Immature natural killer cell (primary cell): Measurements from ENCODE around the gene PRMT7. TPM values are rescaled to one million over a fixed set of nuclear protein-coding genes. Genes with fewer than 3 reads are reported as not detected.

Experiments used
- DNase-seq, 3 donors: peaks; one replicate each; pipeline ENCODE4 v3.0.0; 2022; ENCODE audit warnings: mixed read lengths in 1 of 3
- H3K27ac Mint-ChIP-seq, 6 donors: one replicate each; pipeline ENCODE4 v1.8.0; 2020; ENCODE audit warnings: mixed read lengths in 6 of 6, mild to moderate bottlenecking in 5 of 6, inconsistent platforms in 4 of 6, moderate library complexity in 3 of 6
- H3K27me3 Mint-ChIP-seq, 3 donors: one replicate each; pipeline ENCODE4 v1.8.0; 2020 to 2021; ENCODE audit warnings: low read depth in 3 of 3, mild to moderate bottlenecking in 3 of 3, mixed read lengths in 3 of 3, moderate library complexity in 3 of 3, inconsistent platforms in 1 of 3
- H3K36me3 Mint-ChIP-seq, 3 donors: one replicate each; pipeline ENCODE4 v1.8.0; 2020; ENCODE audit warnings: mixed read lengths in 3 of 3, inconsistent platforms in 2 of 3, mild to moderate bottlenecking in 2 of 3
- H3K4me1 Mint-ChIP-seq, 2 donors: one replicate each; pipeline ENCODE4 v1.8.0; 2020; ENCODE audit warnings: inconsistent platforms in 2 of 2, mild to moderate bottlenecking in 2 of 2, mixed read lengths in 2 of 2, moderate library complexity in 1 of 2
- H3K4me3 Mint-ChIP-seq, 5 donors: one replicate each; pipeline ENCODE4 v1.8.0; 2020; ENCODE audit warnings: mild to moderate bottlenecking in 5 of 5, mixed read lengths in 5 of 5, inconsistent platforms in 3 of 5, moderate library complexity in 3 of 5
- H3K9me3 Mint-ChIP-seq, 6 donors: one replicate each; pipeline ENCODE4 v1.8.0; 2020; ENCODE audit warnings: mild to moderate bottlenecking in 6 of 6, mixed read lengths in 6 of 6, inconsistent platforms in 4 of 6, moderate library complexity in 3 of 6
- polyA plus RNA-seq, 3 donors: library from polyadenylated mRNA; unstranded; fragments of 300-500 nt; fragmentation: Illumina TruSeq; gene quantifications; one replicate each; pipeline ENCODE4 v1.2.3, GENCODE V29; 2021

The PRMT7 gene
- polyA plus RNA-seq, 3 donors from 2014 or later, result 30.8 to 51.8 (median 44.2) TPM

- Mint-ChIP-seq H3K9me3 (no peaks in the 10 kb centered on the region), H3K4me1 (peaks cover 34 to 36% of the 10 kb centered on the region in 2 donors), H3K4me3 (no peak overlapping the region), H3K36me3 (peaks cover 0 to 11% (median 7%) of the 10 kb centered on the region in 3 donors), H3K27me3 (peaks cover 0 to 8% (median 4%) of the 10 kb centered on the region in 3 donors), H3K27ac (no peak overlapping the region)
- no peak for DNase-seq
These were observed 48.8 kb downstream of the PRMT7 start for GRCh38 chr16:68359398-68360191.

DNA sequence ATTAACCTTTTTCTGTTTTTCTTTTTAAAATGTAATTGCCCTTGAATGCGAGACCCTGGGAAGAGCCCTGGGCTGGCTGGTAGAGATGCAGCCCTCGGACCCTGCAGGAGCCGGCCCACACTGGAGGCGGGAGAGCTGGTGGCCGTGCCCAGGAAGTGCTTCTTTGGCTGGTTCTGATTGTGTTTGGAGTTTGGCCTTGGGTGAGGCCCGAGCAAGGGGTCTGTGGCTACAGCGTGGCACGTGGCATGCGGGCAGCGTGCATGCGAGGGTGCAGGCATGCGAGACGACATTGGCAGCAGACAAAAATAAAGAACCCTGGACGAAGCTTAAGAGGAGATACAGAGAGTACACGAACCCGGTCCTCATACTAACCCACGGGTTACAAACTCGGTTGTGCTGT, 49.7 kb downstream of the PRMT7 start:
- Mint-ChIP-seq H3K36me3 (peaks cover 0 to 4% (median 4%) of the 10 kb centered on the region in 3 donors), H3K4me1 (peaks cover 28 to 30% of the 10 kb centered on the region in 2 donors), H3K9me3 (no peaks in the 10 kb centered on the region), H3K27ac (peak overlapping the region in 2 of 6 donors; percentile 28 to 55), H3K4me3 (no peak overlapping the region), H3K27me3 (peaks cover 0 to 7% (median 4%) of the 10 kb centered on the region in 3 donors)
- DNase-seq, result no peak

DNA sequence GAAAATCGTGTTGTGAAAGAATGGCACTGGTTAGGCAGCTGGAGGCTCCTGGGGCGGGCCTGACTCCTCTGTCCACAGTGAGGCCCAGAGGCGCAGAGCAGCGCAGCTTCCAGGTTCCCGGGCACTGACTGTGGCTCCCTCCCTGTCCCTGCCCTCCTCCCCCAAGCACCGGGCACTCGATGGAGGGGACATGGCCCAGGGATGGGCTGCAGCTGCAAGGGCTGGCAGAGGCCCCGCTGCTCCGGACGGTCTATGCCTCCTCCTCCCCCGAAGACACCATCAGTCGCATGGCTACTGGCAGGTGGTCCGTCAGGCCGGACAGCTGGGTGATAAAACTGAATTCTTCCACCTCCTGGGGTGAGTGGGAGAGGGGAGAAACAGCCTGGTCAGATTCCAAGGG, 50.1 kb downstream of the PRMT7 start:
- Mint-ChIP-seq H3K4me1 (peaks cover 24 to 26% of the 10 kb centered on the region in 2 donors), H3K9me3 (no peaks in the 10 kb centered on the region), H3K4me3 (no peak overlapping the region), H3K36me3 (peaks cover 0 to 4% (median 4%) of the 10 kb centered on the region in 3 donors), H3K27ac (no peak overlapping the region), H3K27me3 (peaks cover 0 to 7% (median 4%) of the 10 kb centered on the region in 3 donors)
- no peak for DNase-seq

DNA sequence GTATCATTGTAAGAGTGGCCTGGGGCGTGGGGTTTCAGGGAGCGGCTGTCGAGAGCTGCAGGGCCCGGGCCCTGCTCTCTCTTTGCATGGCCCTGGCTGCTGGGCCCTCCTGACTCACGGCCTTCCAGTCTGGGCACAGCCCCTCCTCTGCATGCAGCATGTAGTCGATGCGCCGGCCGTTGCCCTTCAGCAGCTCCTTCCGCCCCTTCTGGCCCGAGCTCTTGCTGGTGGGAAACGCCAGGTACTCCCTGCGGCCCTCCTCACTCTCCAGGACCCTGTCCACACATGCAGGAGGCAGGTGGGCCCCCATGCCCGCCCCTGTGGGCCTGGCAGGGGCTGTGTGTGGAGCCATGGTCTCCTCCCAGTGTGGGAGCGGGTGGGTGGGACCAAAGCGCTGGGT, 50.7 kb downstream of the PRMT7 start:
- H3K36me3 Mint-ChIP-seq, result peaks cover 0 to 4% (median 4%) of the 10 kb centered on the region in 3 donors
- no peak overlapping the region for H3K27ac Mint-ChIP-seq
- peaks cover 0 to 5% (median 2%) of the 10 kb centered on the region in 3 donors for H3K27me3 Mint-ChIP-seq
- no peak for DNase-seq
- H3K4me3 Mint-ChIP-seq, result no peak overlapping the region
- no peaks in the 10 kb centered on the region for H3K9me3 Mint-ChIP-seq
- peaks cover 20 to 22% of the 10 kb centered on the region in 2 donors for H3K4me1 Mint-ChIP-seq

DNA sequence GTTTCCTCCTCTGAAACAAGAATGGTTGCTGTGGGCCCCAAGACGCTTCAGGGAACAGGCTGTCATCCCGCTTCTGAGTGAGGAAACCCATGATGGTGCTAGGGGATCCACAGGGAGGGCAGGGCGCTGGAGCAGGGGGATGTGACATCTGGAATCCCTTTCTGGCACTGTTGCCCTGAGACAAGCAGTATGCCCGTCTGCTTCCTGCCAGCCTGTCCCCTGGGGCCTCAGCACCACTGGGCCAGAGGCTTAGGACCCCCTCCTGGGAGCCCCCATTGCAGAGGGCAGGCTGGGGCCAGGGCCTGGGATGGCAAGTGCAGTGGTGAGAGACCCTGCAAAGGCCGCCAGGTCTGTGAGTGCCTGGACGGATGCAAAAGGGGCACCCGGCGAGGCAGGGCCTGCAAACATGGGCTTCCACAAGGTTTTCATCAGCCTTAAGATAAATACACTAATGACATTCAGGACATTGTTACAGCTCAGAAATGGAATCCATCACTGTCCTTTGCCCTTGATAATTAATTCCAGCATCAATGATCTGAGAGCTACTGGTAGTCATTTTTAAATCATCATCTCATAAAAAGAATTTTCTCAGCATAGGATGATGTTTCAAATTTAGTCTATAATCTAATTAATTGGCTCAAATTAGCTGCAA, 51.6 kb downstream of the PRMT7 start:
- Mint-ChIP-seq H3K9me3 (no peaks in the 10 kb centered on the region), H3K27ac (peak overlapping the region in 1 of 6 donors; percentile 0)
- no peak for DNase-seq

DNA sequence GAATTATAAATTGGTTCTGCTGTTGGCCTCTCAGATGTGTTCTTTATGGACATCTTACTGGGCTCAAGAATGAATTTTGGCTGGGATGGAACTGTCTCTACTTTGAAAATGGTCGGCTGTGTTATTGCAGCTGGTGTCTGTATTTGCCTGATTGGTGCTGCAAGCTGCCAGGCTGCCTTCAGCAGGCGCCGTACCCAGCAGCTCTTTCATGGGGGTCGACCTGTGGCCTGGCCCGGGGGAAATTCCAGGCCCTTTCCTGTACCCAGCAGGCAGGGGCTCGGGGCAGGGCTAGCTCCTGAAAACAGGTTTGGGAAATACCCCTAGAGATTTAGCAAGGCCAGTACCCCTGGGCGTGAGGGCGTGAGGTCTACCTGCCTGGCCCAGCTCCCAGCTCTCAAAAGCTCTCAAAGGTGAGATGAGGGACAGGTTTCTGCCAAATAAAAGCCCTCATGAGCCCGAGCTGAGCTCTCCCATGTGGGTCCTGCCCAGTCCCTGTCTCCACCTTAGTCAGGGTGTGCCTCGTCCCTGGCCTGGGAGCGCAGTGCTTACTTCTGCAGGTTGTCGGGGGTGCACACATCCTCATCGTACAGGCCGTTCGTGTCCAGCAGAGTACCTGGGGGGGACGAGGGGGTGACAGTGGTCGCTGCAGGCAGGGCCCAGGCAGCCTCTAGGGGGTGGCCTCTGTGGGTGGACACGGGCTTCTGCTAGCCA, 52.3 kb downstream of the PRMT7 start:
- Mint-ChIP-seq H3K27ac (peak overlapping the region in 1 of 6 donors; percentile 0), H3K27me3 (peaks cover 0 to 2% (median 0%) of the 10 kb centered on the region in 3 donors), H3K4me3 (no peak overlapping the region), H3K9me3 (no peaks in the 10 kb centered on the region), H3K36me3 (peaks cover 0 to 4% (median 3%) of the 10 kb centered on the region in 3 donors), H3K4me1 (peaks cover 11 to 18% of the 10 kb centered on the region in 2 donors)
- DNase-seq, result no peak

More for the DNA sequence above, 51.6 kb downstream of the PRMT7 start:
- Mint-ChIP-seq H3K4me1 (peaks cover 15 to 18% of the 10 kb centered on the region in 2 donors), H3K36me3 (peaks cover 0 to 4% (median 4%) of the 10 kb centered on the region in 3 donors), H3K27me3 (peaks cover 0 to 2% (median 0%) of the 10 kb centered on the region in 3 donors), H3K4me3 (no peak overlapping the region)

DNA sequence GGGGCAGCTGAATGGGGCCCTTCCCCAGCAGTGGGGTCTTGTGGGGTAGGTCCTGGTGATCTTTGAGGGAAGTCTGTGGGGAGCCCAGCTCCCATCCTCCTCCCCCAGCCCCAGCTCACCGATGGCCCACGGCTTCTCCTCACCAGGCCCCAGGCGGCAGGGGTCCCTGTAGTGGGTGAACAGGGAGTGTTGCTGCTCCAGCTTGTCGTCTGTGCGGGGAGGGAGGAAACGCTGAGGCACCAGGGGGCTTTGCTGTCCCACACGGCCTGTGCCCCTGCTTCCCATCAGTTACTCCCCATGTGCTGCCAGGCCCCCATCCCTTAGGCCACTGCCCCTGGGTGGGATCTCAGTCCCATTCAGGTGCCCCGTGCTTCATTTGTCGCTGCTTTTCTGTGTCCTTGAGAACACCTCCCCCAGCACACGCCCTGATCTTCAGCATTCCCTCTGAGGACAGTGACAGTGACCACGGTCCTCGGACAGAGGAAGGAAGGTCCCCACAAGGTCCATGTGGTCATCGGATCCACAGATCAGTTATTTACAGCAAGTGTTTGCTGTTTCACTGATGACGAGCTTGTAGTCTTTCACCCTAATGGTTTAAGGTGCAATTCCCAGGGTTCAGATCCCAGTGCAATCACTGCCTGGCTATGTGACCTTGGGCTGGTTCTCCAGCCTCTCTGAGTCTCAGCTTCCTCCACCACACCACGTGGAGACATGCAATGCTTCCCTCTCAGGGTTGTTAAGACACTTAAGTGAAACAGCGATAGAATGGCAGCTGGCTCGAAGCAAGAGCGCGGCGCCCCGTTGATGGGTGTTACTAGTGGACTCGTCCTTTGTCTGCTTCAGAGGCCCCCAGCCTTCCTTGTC, 53.1 kb downstream of the PRMT7 start:
- Mint-ChIP-seq H3K9me3 (no peaks in the 10 kb centered on the region), H3K4me1 (peaks cover 14 to 20% of the 10 kb centered on the region in 2 donors), H3K36me3 (peaks cover 0 to 4% (median 0%) of the 10 kb centered on the region in 3 donors), H3K27ac (peak overlapping the region in 1 of 6 donors; percentile 40), H3K27me3 (peaks cover 0 to 6% (median 0%) of the 10 kb centered on the region in 3 donors), H3K4me3 (no peak overlapping the region)
- DNase-seq, result no peak

DNA sequence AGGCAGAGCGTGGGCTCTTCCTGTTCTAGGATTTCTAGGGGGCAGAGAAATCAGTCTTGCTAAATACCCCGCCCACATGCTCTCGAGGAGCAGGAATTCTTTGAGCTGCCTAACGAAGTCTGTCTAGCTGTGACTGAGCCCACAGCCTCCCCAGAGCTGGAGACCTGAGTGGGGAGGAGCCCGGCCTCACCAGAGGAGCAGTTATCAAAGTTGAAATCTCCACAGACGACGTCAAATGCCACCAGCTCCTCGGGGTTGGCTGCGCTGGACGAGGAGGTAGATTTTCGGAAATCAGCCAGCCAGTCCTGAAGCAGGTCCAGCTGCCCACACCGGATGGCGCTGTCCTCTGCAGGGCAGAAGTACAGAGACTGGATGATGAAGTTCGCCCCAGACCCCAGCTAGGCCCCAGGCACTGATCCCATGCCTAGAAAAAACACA, 53.8 kb downstream of the PRMT7 start:
- H3K9me3 Mint-ChIP-seq, result no peaks in the 10 kb centered on the region
- DNase-seq, result no peak
- no peak overlapping the region for H3K4me3 Mint-ChIP-seq
- peaks cover 0 to 6% (median 0%) of the 10 kb centered on the region in 3 donors for H3K27me3 Mint-ChIP-seq
- peaks cover 20 to 27% of the 10 kb centered on the region in 2 donors for H3K4me1 Mint-ChIP-seq
- no peak overlapping the region for H3K27ac Mint-ChIP-seq
- H3K36me3 Mint-ChIP-seq, result peaks cover 0 to 4% (median 0%) of the 10 kb centered on the region in 3 donors

- Mint-ChIP-seq H3K36me3 (peaks cover 0 to 3% (median 0%) of the 10 kb centered on the region in 3 donors), H3K9me3 (no peaks in the 10 kb centered on the region), H3K4me1 (peaks cover 28 to 35% of the 10 kb centered on the region in 2 donors), H3K27ac (no peak overlapping the region), H3K27me3 (peaks cover 0 to 6% (median 0%) of the 10 kb centered on the region in 3 donors), H3K4me3 (no peak overlapping the region)
- DNase-seq, result no peak
These were observed 54.5 kb downstream of the PRMT7 start for GRCh38 chr16:68365167-68365817.

DNA sequence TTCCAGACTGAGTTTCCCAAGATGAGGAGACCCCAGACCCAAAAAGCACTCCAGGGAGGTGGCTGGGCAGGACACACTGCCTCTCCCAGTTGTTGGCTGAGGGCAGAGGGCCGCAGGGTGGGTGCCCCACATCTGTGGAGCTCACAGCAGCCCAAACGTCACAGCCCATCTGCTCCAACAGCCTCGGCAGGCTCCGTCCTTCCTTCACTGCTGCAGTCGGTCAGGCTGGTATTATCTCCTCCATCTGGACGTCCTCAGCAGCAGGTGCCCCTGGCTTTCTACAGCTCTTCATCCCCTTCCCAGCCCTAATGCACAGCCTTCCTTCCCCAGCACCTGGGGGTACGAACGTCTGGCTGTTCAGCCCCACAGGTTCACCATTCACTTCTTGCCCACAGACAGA, 55.2 kb downstream of the PRMT7 start:
- H3K4me3 Mint-ChIP-seq, result no peak overlapping the region
- peaks cover 35 to 42% of the 10 kb centered on the region in 2 donors for H3K4me1 Mint-ChIP-seq
- H3K27ac Mint-ChIP-seq, result no peak overlapping the region
- no peak for DNase-seq
- H3K36me3 Mint-ChIP-seq, result no peaks in the 10 kb centered on the region
- H3K27me3 Mint-ChIP-seq, result peaks cover 0 to 6% (median 0%) of the 10 kb centered on the region in 3 donors
- no peaks in the 10 kb centered on the region for H3K9me3 Mint-ChIP-seq

GRCh38 chr16:68367030-68367429, 56.2 kb downstream of the PRMT7 start:
- H3K27ac Mint-ChIP-seq, result peak overlapping the region in 1 of 6 donors; percentile 35
- peaks cover 0 to 6% (median 2%) of the 10 kb centered on the region in 3 donors for H3K27me3 Mint-ChIP-seq

DNA sequence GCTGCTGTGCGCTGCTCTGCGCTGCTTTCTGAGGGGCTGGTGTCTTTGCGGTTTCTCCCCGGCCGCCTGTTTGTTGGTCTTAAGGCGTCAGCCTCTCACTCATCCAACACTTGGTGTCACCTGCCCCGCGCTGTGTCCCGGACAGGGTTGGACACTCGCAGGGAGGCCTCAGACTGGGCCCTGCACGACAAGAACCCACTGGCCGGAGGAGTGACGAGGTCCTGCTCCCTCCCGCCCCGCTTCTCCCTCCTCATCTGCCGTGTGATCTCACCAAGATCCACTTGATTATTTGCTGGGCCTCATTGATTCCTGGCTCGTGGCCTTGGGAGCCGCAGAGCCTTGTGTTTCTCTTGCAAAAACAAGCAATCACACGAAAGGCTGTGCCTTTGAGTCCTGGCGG, 56.6 kb downstream of the PRMT7 start:
- Mint-ChIP-seq H3K4me3 (no peak overlapping the region), H3K4me1 (peaks cover 44 to 45% of the 10 kb centered on the region in 2 donors), H3K27ac (peak overlapping the region in 1 of 6 donors; percentile 66), H3K36me3 (no peaks in the 10 kb centered on the region), H3K27me3 (peaks cover 0 to 6% (median 2%) of the 10 kb centered on the region in 3 donors), H3K9me3 (no peaks in the 10 kb centered on the region)
- DNase-seq, result no peak

More at GRCh38 chr16:68367030-68367429, 56.2 kb downstream of the PRMT7 start:
- no peaks in the 10 kb centered on the region for H3K36me3 Mint-ChIP-seq
- H3K9me3 Mint-ChIP-seq, result no peaks in the 10 kb centered on the region
- H3K4me1 Mint-ChIP-seq, result peaks cover 42 to 44% of the 10 kb centered on the region in 2 donors
- peak; percentile 21 to 39 (median 32) for DNase-seq
- H3K4me3 Mint-ChIP-seq, result peak overlapping the region in 1 of 5 donors; percentile 55
